ENCODE data around the gene SEC24A.
"Not testable (repeated sequence)": the region's sequence is repeated elsewhere in the genome, so short reads cannot be mapped to it uniquely, and the experiment has no call there.

The SEC24A gene

DNA sequence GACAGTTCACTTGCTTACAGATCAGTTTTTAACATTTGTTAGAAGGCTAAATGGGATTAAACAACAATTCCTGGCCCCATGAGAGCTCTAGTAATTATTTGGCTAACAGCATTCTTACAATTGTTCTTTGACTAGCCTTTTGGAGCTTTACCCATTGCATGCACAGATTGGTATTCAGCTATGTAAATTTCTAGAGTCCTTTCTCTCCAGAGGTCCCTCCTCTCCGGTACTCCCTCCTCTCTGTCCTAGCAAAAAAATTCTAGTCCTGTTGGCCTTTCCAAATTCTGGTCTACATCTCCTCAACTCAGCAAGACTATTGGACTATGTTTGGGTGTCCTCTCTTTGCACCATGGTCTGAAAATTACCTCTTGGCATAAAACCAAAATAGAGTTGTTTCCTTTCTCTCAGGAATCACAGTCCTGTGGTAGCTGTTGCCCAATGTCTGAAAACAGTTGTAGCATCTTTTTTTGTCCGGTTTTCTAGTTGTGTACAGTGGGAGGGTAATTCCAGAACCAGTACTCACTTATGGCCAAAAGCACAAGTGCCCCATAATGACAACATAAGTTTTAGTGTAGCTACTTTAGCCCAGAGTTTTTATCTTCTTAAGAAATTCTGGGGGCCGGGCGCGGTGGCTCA is 34.0 kb upstream of the SEC24A start:
- Histone ChIP-seq H3K27me3 (ENCODE audit: control insufficient read depth in 2 of 2, insufficient read depth in 2 of 2, low read length in 2 of 2) (no peaks in the 10 kb centered on the region), H3K4me3 (ENCODE audit: low read length in 2 of 2) (no peak overlapping the region), H3K4me1 (ENCODE audit: control insufficient read depth in 2 of 2, insufficient read depth in 2 of 2, low read length in 2 of 2) (no peaks in the 10 kb centered on the region), H3K27ac (ENCODE audit: low read depth in 2 of 2, low read length in 2 of 2) (no peak overlapping the region), H3K9ac (ENCODE audit: low read depth in 1 of 2, low read length in 2 of 2) (no peak overlapping the region), H3K9me3 (ENCODE audit: control insufficient read depth in 2 of 2, low read length in 2 of 2) (no peaks in the 10 kb centered on the region), H3K36me3 (ENCODE audit: control insufficient read depth in 2 of 2, insufficient read depth in 2 of 2, low read length in 2 of 2) (peaks cover 21 to 39% of the 10 kb centered on the region in 2 donors)

DNA sequence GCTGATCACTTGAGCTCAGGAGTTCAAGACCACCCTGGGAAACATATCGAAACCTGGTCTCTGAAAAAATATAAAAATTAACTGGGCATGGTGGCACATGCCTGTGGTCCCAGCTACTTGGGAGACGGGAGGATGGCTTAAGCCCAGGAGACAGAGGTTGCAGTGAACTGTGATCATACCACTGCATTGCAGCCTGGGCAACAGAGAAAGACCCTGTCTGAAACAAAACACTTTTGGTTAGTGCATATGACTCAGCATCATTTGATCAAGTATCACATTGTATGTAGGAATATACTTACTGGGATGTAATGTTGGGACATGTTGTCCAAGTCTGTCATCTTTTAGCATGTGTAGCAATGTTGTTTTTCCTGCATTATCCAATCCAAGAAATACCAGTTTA is 28.0 kb upstream of the SEC24A start:
- Histone ChIP-seq H3K4me1 (ENCODE audit: control insufficient read depth in 2 of 2, insufficient read depth in 2 of 2, low read length in 2 of 2) (peaks cover 3 to 9% of the 10 kb centered on the region in 2 donors), H3K9me3 (ENCODE audit: control insufficient read depth in 2 of 2, low read length in 2 of 2) (no peaks in the 10 kb centered on the region), H3K4me3 (ENCODE audit: low read length in 2 of 2) (no peak overlapping the region), H3K27me3 (ENCODE audit: control insufficient read depth in 2 of 2, insufficient read depth in 2 of 2, low read length in 2 of 2) (no peaks in the 10 kb centered on the region), H3K27ac (ENCODE audit: low read depth in 2 of 2, low read length in 2 of 2) (no peak overlapping the region), H3K9ac (ENCODE audit: low read depth in 1 of 2, low read length in 2 of 2) (no peak overlapping the region), H3K36me3 (ENCODE audit: control insufficient read depth in 2 of 2, insufficient read depth in 2 of 2, low read length in 2 of 2) (peaks cover 25 to 34% of the 10 kb centered on the region in 2 donors)

DNA sequence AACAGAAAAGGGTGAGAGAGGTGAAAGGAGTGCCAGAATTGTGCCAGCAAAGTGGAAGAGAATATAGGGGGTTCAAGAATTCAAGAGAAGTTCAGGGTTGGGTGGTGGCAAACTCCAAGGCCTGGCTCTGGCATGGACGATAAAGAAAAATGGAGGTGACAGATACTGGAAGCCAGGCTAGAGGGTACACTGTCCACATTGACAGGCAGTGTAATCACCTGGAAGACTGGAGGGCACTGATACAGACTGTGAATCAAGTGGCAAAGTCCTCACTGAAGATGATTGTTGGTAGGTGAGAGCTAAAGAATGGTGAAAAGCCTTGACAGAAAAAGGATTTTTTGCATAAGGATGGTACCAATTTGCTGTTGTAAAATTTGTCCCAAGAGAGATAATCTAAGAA is 23.0 kb upstream of the SEC24A start:
- Histone ChIP-seq H3K9ac (ENCODE audit: low read depth in 1 of 2, low read length in 2 of 2) (no peak overlapping the region), H3K9me3 (ENCODE audit: control insufficient read depth in 2 of 2, low read length in 2 of 2) (no peaks in the 10 kb centered on the region), H3K27ac (ENCODE audit: low read depth in 2 of 2, low read length in 2 of 2) (peak overlapping the region; percentile 21 to 43), H3K27me3 (ENCODE audit: control insufficient read depth in 2 of 2, insufficient read depth in 2 of 2, low read length in 2 of 2) (no peaks in the 10 kb centered on the region), H3K36me3 (ENCODE audit: control insufficient read depth in 2 of 2, insufficient read depth in 2 of 2, low read length in 2 of 2) (peaks cover 9 to 16% of the 10 kb centered on the region in 2 donors), H3K4me3 (ENCODE audit: low read length in 2 of 2) (no peak overlapping the region), H3K4me1 (ENCODE audit: control insufficient read depth in 2 of 2, insufficient read depth in 2 of 2, low read length in 2 of 2) (peaks cover 3 to 14% of the 10 kb centered on the region in 2 donors)

DNA sequence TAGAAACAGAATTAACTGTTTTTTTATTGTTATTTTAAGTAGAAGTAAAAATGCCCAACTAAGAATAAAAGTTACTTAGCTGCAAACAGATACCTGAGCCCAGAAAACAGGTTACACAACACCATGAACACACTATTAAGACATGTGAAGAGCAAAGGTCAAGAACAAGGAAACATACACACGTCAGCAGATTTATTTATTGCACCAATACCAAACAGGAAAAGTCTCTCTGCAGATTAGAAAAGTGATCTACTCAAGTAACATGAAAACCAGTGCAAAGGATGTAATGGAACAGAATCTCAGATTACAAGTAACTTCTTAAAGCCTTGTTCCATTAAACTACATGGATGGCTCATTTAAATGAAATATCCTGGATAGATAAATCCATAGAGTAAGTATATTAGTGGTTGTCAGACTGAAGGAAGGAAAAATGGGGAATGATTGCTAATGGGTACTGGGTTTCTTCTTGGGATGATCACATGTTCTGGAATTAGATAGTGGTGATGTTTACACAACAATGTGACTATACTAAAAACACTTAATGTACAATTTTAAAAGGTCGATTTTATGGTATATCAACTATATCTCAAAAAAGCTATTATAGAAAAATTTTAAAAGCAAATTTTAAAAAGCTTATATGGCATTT is 22.1 kb upstream of the SEC24A start:
- Histone ChIP-seq H3K36me3 (ENCODE audit: control insufficient read depth in 2 of 2, insufficient read depth in 2 of 2, low read length in 2 of 2) (peaks cover 9% of the 10 kb centered on the region in 2 donors), H3K27me3 (ENCODE audit: control insufficient read depth in 2 of 2, insufficient read depth in 2 of 2, low read length in 2 of 2) (no peaks in the 10 kb centered on the region), H3K9ac (ENCODE audit: low read depth in 1 of 2, low read length in 2 of 2) (peak overlapping the region in 1 of 2 donors; percentile 34), H3K27ac (ENCODE audit: low read depth in 2 of 2, low read length in 2 of 2) (peak overlapping the region; percentile 54 to 75), H3K4me1 (ENCODE audit: control insufficient read depth in 2 of 2, insufficient read depth in 2 of 2, low read length in 2 of 2) (peaks cover 5 to 18% of the 10 kb centered on the region in 2 donors), H3K4me3 (ENCODE audit: low read length in 2 of 2) (no peak overlapping the region), H3K9me3 (ENCODE audit: control insufficient read depth in 2 of 2, low read length in 2 of 2) (no peaks in the 10 kb centered on the region)

DNA sequence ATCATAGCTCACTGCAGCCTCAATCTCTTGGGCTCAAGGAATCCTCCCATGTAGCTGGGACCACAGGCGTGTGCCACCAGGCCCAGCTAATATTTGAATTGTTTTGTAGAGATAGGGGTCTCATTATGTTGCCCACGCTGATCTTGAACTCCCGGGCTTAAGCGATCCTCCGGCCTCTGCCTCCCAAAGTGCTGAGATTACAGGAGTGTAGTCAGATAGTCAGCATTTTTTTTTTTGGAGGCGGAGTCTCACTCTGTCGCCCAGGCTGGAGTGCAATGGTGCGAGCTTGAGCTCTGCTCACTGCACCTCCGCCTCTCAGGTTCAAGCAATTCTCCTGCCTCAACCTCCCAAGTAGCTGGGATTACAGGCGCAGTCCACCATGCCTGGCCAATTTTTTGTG is 14.4 kb upstream of the SEC24A start:
- no peak overlapping the region for H3K9ac ChIP-seq (ENCODE audit: low read depth in 1 of 2, low read length in 2 of 2)

DNA sequence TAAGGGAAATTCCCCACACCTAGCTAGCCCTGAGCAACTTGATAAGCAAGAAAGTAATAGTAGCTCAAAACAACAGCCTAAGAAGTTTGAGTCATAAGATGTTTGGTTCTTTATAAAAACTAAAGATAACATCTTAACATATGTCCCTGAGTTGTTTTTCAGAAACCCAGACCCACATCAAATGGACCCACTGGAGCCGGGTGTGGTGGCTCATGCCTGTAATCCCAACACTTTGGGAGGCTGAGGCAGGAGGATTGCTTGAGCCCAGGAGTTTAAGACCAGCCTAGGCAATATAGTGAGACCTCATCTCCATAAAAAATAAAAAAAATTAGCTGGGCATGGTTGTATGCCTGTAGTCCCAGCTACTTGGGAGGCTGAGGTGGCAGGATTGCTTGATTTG is 13.2 kb upstream of the SEC24A start:
- not testable (repeated sequence) for H3K27ac ChIP-seq (ENCODE audit: low read depth in 2 of 2, low read length in 2 of 2); H3K27me3 ChIP-seq (ENCODE audit: control insufficient read depth in 2 of 2, insufficient read depth in 2 of 2, low read length in 2 of 2); H3K9me3 ChIP-seq (ENCODE audit: control insufficient read depth in 2 of 2, low read length in 2 of 2); H3K36me3 ChIP-seq (ENCODE audit: control insufficient read depth in 2 of 2, insufficient read depth in 2 of 2, low read length in 2 of 2); H3K4me3 ChIP-seq (ENCODE audit: low read length in 2 of 2); H3K9ac ChIP-seq (ENCODE audit: low read depth in 1 of 2, low read length in 2 of 2)
- H3K4me1 ChIP-seq (ENCODE audit: control insufficient read depth in 2 of 2, insufficient read depth in 2 of 2, low read length in 2 of 2) = peaks cover 14 to 15% of the 10 kb centered on the region in 2 donors

More for the DNA sequence above, 14.4 kb upstream of the SEC24A start:
- Histone ChIP-seq H3K9me3 (ENCODE audit: control insufficient read depth in 2 of 2, low read length in 2 of 2) (no peaks in the 10 kb centered on the region), H3K27me3 (ENCODE audit: control insufficient read depth in 2 of 2, insufficient read depth in 2 of 2, low read length in 2 of 2) (no peaks in the 10 kb centered on the region), H3K4me1 (ENCODE audit: control insufficient read depth in 2 of 2, insufficient read depth in 2 of 2, low read length in 2 of 2) (peaks cover 14 to 15% of the 10 kb centered on the region in 2 donors), H3K27ac (ENCODE audit: low read depth in 2 of 2, low read length in 2 of 2) (no peak overlapping the region), H3K4me3 (ENCODE audit: low read length in 2 of 2) (no peak overlapping the region), H3K36me3 (ENCODE audit: control insufficient read depth in 2 of 2, insufficient read depth in 2 of 2, low read length in 2 of 2) (peaks cover 0 to 4% of the 10 kb centered on the region in 2 donors)

DNA sequence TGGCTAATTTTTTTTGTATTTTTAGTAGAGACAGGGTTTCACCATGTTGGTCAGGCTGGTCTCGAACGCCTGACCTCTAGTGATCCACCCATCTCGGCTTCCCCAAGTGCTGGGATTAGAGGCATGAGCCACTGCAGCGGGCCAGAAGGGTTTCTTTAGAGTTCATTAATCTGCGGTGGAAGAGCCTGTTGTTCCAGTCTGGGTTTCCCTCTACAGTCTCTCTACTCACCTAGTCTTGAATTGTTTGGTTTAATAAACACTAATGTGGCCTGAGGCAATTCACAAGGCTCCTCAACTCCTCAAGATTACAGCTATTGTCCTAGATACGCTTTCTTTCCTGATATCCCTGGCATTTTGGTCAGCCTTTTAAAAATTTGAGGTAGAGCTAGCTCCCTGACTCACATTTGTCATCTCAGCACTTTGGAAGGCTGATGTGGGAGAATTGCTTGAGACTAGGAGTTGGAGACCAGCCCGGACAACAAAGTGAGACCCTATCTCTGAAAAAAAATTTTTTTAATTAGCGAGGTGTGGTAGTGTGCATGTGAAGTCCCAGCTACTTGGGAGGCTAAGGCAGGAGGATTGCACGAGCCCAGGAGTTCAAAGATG is 11.4 kb upstream of the SEC24A start:
- Histone ChIP-seq H3K27ac (ENCODE audit: low read depth in 2 of 2, low read length in 2 of 2) (no peak overlapping the region), H3K36me3 (ENCODE audit: control insufficient read depth in 2 of 2, insufficient read depth in 2 of 2, low read length in 2 of 2) (no peaks in the 10 kb centered on the region), H3K9ac (ENCODE audit: low read depth in 1 of 2, low read length in 2 of 2) (no peak overlapping the region), H3K27me3 (ENCODE audit: control insufficient read depth in 2 of 2, insufficient read depth in 2 of 2, low read length in 2 of 2) (no peaks in the 10 kb centered on the region), H3K4me3 (ENCODE audit: low read length in 2 of 2) (no peak overlapping the region), H3K9me3 (ENCODE audit: control insufficient read depth in 2 of 2, low read length in 2 of 2) (no peaks in the 10 kb centered on the region), H3K4me1 (ENCODE audit: control insufficient read depth in 2 of 2, insufficient read depth in 2 of 2, low read length in 2 of 2) (peaks cover 8 to 11% of the 10 kb centered on the region in 2 donors)

DNA sequence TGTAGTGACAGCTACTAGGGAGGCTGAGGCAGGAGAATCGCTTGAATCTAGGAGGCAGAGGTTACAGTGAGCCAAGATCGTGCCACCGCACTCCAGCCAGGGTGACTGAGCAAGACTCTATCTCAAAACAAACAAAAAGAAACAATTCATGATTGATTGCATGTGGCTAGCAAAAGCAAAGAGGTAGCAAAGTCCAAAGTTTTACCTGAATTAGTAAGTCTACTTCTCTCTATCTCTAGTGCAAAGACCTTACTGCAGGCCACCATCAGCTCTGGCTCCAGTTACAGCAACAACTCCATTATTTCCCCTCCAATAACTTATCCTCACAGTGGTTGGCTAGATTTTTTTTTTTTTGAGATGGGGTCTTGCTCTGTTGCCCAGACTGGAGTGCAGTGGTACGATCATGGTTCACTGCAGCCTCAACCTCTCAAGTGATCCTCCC is 9.8 kb upstream of the SEC24A start:
- H3K27ac ChIP-seq (ENCODE audit: low read depth in 2 of 2, low read length in 2 of 2) = peak overlapping the region; percentile 27 to 53

DNA sequence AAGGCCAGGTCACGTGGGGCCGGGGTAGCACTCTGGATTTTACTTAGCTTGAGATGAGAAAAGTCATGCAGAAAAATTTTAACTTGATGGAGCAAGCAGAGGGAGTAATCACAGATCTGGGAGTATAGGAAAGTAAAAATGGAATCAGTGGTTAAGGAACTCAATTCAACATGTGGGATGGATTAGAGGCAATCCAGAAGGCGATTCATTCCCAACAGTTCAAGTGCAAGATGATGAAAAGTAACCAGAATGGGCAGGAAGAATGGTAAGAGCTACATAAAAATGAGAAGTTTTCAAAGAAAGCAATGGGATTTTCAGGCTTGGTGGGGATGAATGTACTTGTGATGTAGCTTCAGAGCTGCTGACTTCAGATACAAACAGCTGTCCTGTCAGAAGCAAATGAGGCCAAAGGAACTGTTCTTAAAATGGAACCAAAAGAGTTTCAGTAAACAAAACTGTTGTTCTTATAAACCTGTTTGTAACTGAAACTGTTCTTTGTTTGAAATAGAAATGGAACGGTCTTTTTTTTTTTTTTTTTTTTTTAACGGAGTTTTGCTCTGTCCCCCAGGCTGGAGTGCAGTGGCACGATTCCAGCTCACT is 5.6 kb upstream of the SEC24A start:
- H3K27me3 ChIP-seq (ENCODE audit: control insufficient read depth in 2 of 2, insufficient read depth in 2 of 2, low read length in 2 of 2) = no peaks in the 10 kb centered on the region
- H3K4me3 ChIP-seq (ENCODE audit: low read length in 2 of 2) = no peak overlapping the region
- no peak overlapping the region for H3K9ac ChIP-seq (ENCODE audit: low read depth in 1 of 2, low read length in 2 of 2)
- no peaks in the 10 kb centered on the region for H3K36me3 ChIP-seq (ENCODE audit: control insufficient read depth in 2 of 2, insufficient read depth in 2 of 2, low read length in 2 of 2)
- H3K27ac ChIP-seq (ENCODE audit: low read depth in 2 of 2, low read length in 2 of 2) = peak overlapping the region; percentile 49 to 54
- H3K9me3 ChIP-seq (ENCODE audit: control insufficient read depth in 2 of 2, low read length in 2 of 2) = no peaks in the 10 kb centered on the region
- peaks cover 5 to 8% of the 10 kb centered on the region in 2 donors for H3K4me1 ChIP-seq (ENCODE audit: control insufficient read depth in 2 of 2, insufficient read depth in 2 of 2, low read length in 2 of 2)

More for the DNA sequence above, 9.8 kb upstream of the SEC24A start:
- Histone ChIP-seq H3K36me3 (ENCODE audit: control insufficient read depth in 2 of 2, insufficient read depth in 2 of 2, low read length in 2 of 2) (no peaks in the 10 kb centered on the region), H3K4me1 (ENCODE audit: control insufficient read depth in 2 of 2, insufficient read depth in 2 of 2, low read length in 2 of 2) (peaks cover 8 to 9% of the 10 kb centered on the region in 2 donors), H3K9ac (ENCODE audit: low read depth in 1 of 2, low read length in 2 of 2) (no peak overlapping the region), H3K4me3 (ENCODE audit: low read length in 2 of 2) (no peak overlapping the region), H3K27me3 (ENCODE audit: control insufficient read depth in 2 of 2, insufficient read depth in 2 of 2, low read length in 2 of 2) (no peaks in the 10 kb centered on the region), H3K9me3 (ENCODE audit: control insufficient read depth in 2 of 2, low read length in 2 of 2) (no peaks in the 10 kb centered on the region)
